Smooth muscle cell of the brain vasculature (primary cell): ENCODE results near the gene THBD.

ENCODE experiments used
- DNase-seq: peaks from one replicate; pipeline ENCODE4 v3.0.0-alpha.2; 2012; ENCODE audit warnings: low read depth, low spot score

THBD gene

GRCh38 chr20:23084282-23084844, 34.9 kb upstream of the THBD start:
- no peak for DNase-seq

- no peak for DNase-seq
Measured at GRCh38 chr20:23083553-23084220, 34.2 kb upstream of the THBD start.

GRCh38 chr20:23082846-23083552, 33.5 kb upstream of the THBD start:
- no peak for DNase-seq

GRCh38 chr20:23081263-23081819, 31.9 kb upstream of the THBD start:
- no peak for DNase-seq

- DNase-seq, result no peak
Measured at GRCh38 chr20:23080521-23080920, 31.0 kb upstream of the THBD start.

- DNase-seq, result no peak
Measured at GRCh38 chr20:23079926-23080325, 30.5 kb upstream of the THBD start.

GRCh38 chr20:23079016-23079351, 29.5 kb upstream of the THBD start:
- no peak for DNase-seq

GRCh38 chr20:23078351-23079015, 29.0 kb upstream of the THBD start:
- no peak for DNase-seq

GRCh38 chr20:23077277-23077676, 27.8 kb upstream of the THBD start:
- DNase-seq, result no peak

GRCh38 chr20:23074052-23074451, 24.6 kb upstream of the THBD start:
- no peak for DNase-seq

- DNase-seq, result no peak
Measured at GRCh38 chr20:23072892-23073586, 23.6 kb upstream of the THBD start.

- DNase-seq, result no peak
Measured at GRCh38 chr20:23071996-23072395, 22.5 kb upstream of the THBD start.

- DNase-seq, result no peak
Measured at GRCh38 chr20:23071398-23071797, 21.9 kb upstream of the THBD start.

GRCh38 chr20:23069108-23069507, 19.6 kb upstream of the THBD start:
- DNase-seq, result no peak

GRCh38 chr20:23068283-23068682, 18.8 kb upstream of the THBD start:
- DNase-seq, result no peak

- no peak for DNase-seq
Measured at GRCh38 chr20:23066772-23067171, 17.3 kb upstream of the THBD start.

GRCh38 chr20:23065266-23066201, 16.1 kb upstream of the THBD start:
- DNase-seq, result no peak

- no peak for DNase-seq
Measured at GRCh38 chr20:23063581-23063980, 14.1 kb upstream of the THBD start.

- DNase-seq, result no peak
Measured at GRCh38 chr20:23063168-23063567, 13.7 kb upstream of the THBD start.

- DNase-seq, result no peak
Measured at GRCh38 chr20:23062632-23063031, 13.2 kb upstream of the THBD start.
